Activated naive CD8-positive, alpha-beta T cell treated with anti-CD3 and anti-CD28 coated beads, Interleukin-2, amount 10 ng/mL, durations not matched to agents 7 days and 5 days (primary cell): ENCODE measurements around the gene TRIM67. TPM values are rescaled to one million over a fixed set of nuclear protein-coding genes. Genes with fewer than 3 reads are reported as not detected.
"Not testable (repeated sequence)": the region's sequence is repeated elsewhere in the genome, so short reads cannot be mapped to it uniquely, and the experiment has no call there.

Experiments
- ATAC-seq: fragments of 150-1000 bp; cut with Tn5 transposase; one replicate; pipeline ENCODE4 v1.10.0; 2021; ENCODE audit warnings: low read depth, moderate library complexity
- POLR2A ChIA-PET: fragments of 350-600 bp; sonication (Branson Sonifier 250); formaldehyde crosslinking; loops from one replicate; lab custom pipeline; 2021; ENCODE audit warnings: antibody characterized with exemption; lab: Charles Lee
- DNase-seq: peaks from one replicate; pipeline ENCODE4 v3.0.0; 2021
- H3K27ac Mint-ChIP-seq: one replicate; pipeline ENCODE4 v1.8.0; 2022; ENCODE audit warnings: mild to moderate bottlenecking, mixed read lengths
- H3K27me3 Mint-ChIP-seq: one replicate; pipeline ENCODE4 v1.8.0; 2022; ENCODE audit warnings: mild to moderate bottlenecking, moderate library complexity, mixed read lengths
- H3K36me3 Mint-ChIP-seq: one replicate; pipeline ENCODE4 v1.8.0; 2021; ENCODE audit warnings: mild to moderate bottlenecking, mixed read lengths
- H3K4me1 Mint-ChIP-seq: one replicate; pipeline ENCODE4 v1.8.0; 2021; ENCODE audit warnings: mixed read lengths
- H3K4me3 Mint-ChIP-seq: one replicate; pipeline ENCODE4 v1.8.0; 2022; ENCODE audit warnings: mild to moderate bottlenecking, moderate library complexity, mixed read lengths
- H3K9me3 Mint-ChIP-seq: one replicate; pipeline ENCODE4 v1.8.0; 2021; ENCODE audit warnings: mixed read lengths
- total RNA-seq, 2 experiments: library from RNA; stranded (reverse); gene quantifications; one replicate each; pipeline ENCODE4 v1.2.3, GENCODE V29; 2021

Gene TRIM67
- not detected for total RNA-seq

DNA sequence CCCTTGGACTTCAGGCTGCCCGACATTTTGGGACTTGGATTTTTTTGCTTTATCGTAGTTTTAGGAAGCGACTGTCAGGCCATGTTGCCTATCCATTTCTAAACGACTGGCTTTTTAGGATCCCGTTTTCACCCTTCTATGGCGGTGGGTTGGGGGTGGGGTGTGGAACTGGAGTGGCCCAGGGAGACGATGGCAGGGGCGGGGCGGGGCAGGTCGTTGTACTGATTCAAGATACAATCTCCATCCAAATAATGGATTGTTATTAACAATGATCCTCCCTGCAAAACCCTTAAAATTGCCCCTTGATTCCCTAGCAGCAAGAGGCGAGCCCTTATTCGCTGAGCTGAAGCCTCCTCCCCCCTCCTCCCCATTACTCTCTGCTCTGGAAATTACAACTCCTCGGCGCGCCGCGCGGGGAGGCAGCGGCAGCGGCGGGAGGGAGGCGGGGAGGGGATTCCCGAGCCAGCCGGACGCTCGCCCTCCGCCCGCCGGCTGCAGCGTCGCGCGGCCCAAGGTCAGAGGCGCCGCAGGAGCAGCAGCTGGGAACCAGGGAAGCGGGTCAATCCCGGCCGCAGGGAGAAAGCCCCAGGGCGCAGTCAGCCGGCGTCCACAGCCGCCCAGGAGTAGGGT lies at the start of gene TRIM67:
TRIM67 (plus strand) TSS at position 392 of the 630 bp plus-strand sequence. CDS start 912 bp downstream, outside the sequence.
- Mint-ChIP-seq H3K9me3 (no peaks in the 10 kb centered on the region), H3K4me3 (no peak within 1 kb of the TSS), H3K27ac (no peak within 1 kb of the TSS), H3K4me1 (peaks cover 4% of the 10 kb centered on the region), H3K27me3 (peaks cover 65% of the 10 kb centered on the region), H3K36me3 (no peaks in the 10 kb centered on the region)
- DNase-seq (no peak), ATAC-seq (no peak)
- POLR2A ChIA-PET, result no interaction called here

DNA sequence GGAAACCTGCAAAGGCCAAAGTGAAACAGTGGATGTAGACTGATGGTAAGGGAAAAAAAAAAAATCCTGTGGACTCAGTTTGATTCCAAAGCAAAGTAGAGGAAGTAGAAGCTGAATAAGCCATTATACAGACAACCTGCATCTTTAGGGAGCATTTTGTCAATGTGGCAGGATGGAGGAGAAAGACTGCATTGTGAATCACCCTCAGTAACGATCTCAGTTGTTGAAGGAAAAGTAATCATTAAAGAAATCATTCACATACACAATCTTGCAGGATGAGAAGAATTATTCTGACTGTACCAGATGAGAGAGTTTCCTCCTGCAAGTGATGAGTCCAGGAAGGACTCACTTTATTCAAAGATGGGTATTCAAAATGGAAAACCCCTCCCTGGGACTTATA lies 45.1 kb upstream of the TRIM67 start:
- ATAC-seq, result no peak
- H3K27ac Mint-ChIP-seq, result no peak overlapping the region
- no peak overlapping the region for H3K4me3 Mint-ChIP-seq
- no peaks in the 10 kb centered on the region for H3K36me3 Mint-ChIP-seq
- POLR2A ChIA-PET, result no interaction called here
- peaks cover 42% of the 10 kb centered on the region for H3K27me3 Mint-ChIP-seq
- no peaks in the 10 kb centered on the region for H3K4me1 Mint-ChIP-seq
- H3K9me3 Mint-ChIP-seq, result peaks cover 2% of the 10 kb centered on the region
- DNase-seq, result no peak

DNA sequence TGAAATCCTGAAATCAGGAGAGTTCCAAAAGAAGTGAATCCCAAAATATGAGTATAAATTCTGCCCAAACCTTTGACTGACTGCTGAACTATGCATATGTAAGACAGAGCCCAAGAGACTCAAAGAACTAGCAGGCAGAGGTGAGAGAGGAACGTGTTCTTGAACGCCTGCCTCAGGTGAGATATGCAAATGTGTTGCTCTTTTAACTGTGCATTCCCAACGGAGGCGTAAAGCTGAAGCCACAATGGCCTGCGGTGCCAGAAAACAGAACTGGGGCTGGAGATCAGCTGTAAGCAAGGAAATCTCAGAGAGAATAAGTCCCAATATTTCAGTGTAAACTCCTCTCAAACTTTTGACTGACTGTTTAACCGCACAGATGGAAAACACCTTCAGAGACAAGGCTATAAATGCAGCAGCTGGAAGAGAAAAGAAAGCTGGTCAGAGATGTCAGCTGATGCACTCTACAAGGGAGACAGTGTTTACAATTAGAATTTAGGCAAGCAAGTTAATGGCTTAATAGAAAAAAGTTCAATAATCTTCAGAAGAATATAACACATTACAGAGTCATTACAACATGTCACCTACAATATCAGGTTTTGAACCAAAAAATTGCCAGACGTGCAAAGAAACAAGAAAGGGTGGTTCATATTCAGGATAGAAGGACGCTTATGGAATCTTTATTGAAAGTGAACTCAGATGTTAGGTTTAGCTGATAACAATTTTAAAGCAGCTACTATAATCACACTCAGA lies 43.0 kb upstream of the TRIM67 start:
- DNase-seq, result no peak
- H3K9me3 Mint-ChIP-seq, result no peaks in the 10 kb centered on the region
- peaks cover 31% of the 10 kb centered on the region for H3K27me3 Mint-ChIP-seq
- H3K27ac Mint-ChIP-seq, result no peak overlapping the region
- POLR2A ChIA-PET, result no interaction called here
- no peak for ATAC-seq
- H3K36me3 Mint-ChIP-seq, result no peaks in the 10 kb centered on the region
- H3K4me1 Mint-ChIP-seq, result no peaks in the 10 kb centered on the region
- H3K4me3 Mint-ChIP-seq, result no peak overlapping the region

DNA sequence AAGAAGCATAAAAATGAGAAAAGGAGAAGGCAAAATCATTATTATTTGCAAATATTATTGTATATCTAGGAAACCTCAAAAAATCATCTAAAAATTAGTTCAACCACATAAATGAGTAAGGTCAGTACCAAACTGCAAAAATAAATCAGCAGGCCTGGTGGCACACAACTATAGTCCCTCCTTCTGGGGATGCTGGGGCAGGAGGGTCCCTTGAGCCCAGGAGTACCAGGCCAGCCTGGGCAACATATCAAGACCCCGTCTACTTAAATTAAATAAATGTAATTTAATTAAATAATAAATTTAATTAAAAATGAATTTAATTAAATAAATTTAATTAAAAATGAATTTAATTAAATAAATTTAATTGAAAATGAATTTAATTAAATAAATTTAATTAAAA lies 40.3 kb upstream of the TRIM67 start:
- H3K4me1 Mint-ChIP-seq, result no peaks in the 10 kb centered on the region
- H3K4me3 Mint-ChIP-seq, result no peak overlapping the region
- H3K27ac Mint-ChIP-seq, result no peak overlapping the region
- no peaks in the 10 kb centered on the region for H3K36me3 Mint-ChIP-seq
- peaks cover 29% of the 10 kb centered on the region for H3K27me3 Mint-ChIP-seq
- no peaks in the 10 kb centered on the region for H3K9me3 Mint-ChIP-seq
- POLR2A ChIA-PET, result no interaction called here
- ATAC-seq (no peak), DNase-seq (no peak)

GRCh38 chr1:231122143-231122542 lies 39.7 kb upstream of the TRIM67 start:
- peaks cover under 1% of the 10 kb centered on the region for H3K36me3 Mint-ChIP-seq
- peaks cover 2% of the 10 kb centered on the region for H3K9me3 Mint-ChIP-seq
- POLR2A ChIA-PET, result no interaction called here
- DNase-seq (no peak), ATAC-seq (no peak)
- no peak overlapping the region for H3K4me3 Mint-ChIP-seq
- H3K27me3 Mint-ChIP-seq, result peaks cover 26% of the 10 kb centered on the region
- H3K27ac Mint-ChIP-seq, result no peak overlapping the region
- H3K4me1 Mint-ChIP-seq, result no peaks in the 10 kb centered on the region

GRCh38 chr1:231124746-231125145 lies 37.1 kb upstream of the TRIM67 start:
- Mint-ChIP-seq H3K36me3 (peaks cover 1% of the 10 kb centered on the region), H3K9me3 (peaks cover 3% of the 10 kb centered on the region), H3K27me3 (peaks cover 13% of the 10 kb centered on the region), H3K27ac (no peak overlapping the region), H3K4me1 (no peaks in the 10 kb centered on the region), H3K4me3 (no peak overlapping the region)
- POLR2A ChIA-PET, result no interaction called here
- ATAC-seq, result no peak
- DNase-seq, result no peak

DNA sequence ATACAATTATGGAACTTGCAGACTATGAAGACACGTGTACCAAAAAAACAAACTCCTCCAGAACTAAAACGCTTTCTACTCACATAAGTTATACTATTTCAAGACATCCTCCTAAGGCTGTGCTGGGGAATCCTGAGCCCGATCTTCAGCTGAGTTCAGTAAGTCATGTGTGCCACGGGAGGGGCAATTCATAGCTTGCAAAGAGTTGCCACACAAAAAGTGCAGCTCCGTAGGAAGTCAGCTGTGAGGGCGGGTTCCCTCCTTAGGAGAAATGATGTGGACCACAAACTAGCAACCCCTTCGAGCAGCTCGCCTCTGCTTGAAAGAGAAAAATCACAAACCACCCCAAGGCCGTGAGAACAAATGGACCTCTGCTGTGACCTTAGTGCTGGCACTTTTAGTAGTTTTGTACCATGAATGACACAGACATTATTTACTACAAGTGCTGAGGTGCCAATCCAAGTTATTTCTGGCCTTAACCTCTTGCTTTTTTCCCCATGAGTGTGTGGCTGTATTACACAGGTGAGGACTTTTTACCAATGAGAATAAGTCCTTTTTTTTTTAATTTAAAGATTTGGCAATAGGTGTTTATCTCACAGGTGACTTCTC lies 35.8 kb upstream of the TRIM67 start:
- Mint-ChIP-seq H3K36me3 (peaks cover 1% of the 10 kb centered on the region), H3K27me3 (peaks cover 5% of the 10 kb centered on the region), H3K9me3 (peaks cover 3% of the 10 kb centered on the region), H3K27ac (no peak overlapping the region), H3K4me3 (no peak overlapping the region), H3K4me1 (no peaks in the 10 kb centered on the region)
- no peak for ATAC-seq
- DNase-seq, result no peak
- POLR2A ChIA-PET, result no interaction called here

GRCh38 chr1:231127106-231127505 lies 34.8 kb upstream of the TRIM67 start:
- not testable (repeated sequence) for H3K4me1 Mint-ChIP-seq, H3K9me3 Mint-ChIP-seq

GRCh38 chr1:231128471-231128870 lies 33.4 kb upstream of the TRIM67 start:
- H3K4me3 Mint-ChIP-seq, H3K4me1 Mint-ChIP-seq, DNase-seq, H3K9me3 Mint-ChIP-seq, H3K27me3 Mint-ChIP-seq, ATAC-seq, POLR2A ChIA-PET, H3K36me3 Mint-ChIP-seq, H3K27ac Mint-ChIP-seq: not testable (repeated sequence)

More at GRCh38 chr1:231127106-231127505, 34.8 kb upstream of the TRIM67 start:
- POLR2A ChIA-PET, H3K4me3 Mint-ChIP-seq, H3K36me3 Mint-ChIP-seq, H3K27ac Mint-ChIP-seq, ATAC-seq, DNase-seq, H3K27me3 Mint-ChIP-seq: not testable (repeated sequence)

GRCh38 chr1:231130544-231130943 lies 31.3 kb upstream of the TRIM67 start:
- Mint-ChIP-seq H3K27ac (no peak overlapping the region), H3K36me3 (peaks cover 1% of the 10 kb centered on the region), H3K9me3 (peaks cover 3% of the 10 kb centered on the region), H3K4me3 (no peak overlapping the region), H3K4me1 (no peaks in the 10 kb centered on the region), H3K27me3 (no peaks in the 10 kb centered on the region)
- POLR2A ChIA-PET, result no interaction called here
- ATAC-seq (no peak), DNase-seq (no peak)

- POLR2A ChIA-PET, result interaction anchor here (0.5 kb wide), 1 partner anchor 18 kb away, joined by 6 read pairs; no protein-coding TSS in a partner anchor
- H3K9me3 Mint-ChIP-seq, H3K36me3 Mint-ChIP-seq, H3K27me3 Mint-ChIP-seq, DNase-seq, H3K27ac Mint-ChIP-seq, H3K4me1 Mint-ChIP-seq, ATAC-seq, H3K4me3 Mint-ChIP-seq: not testable (repeated sequence)
Observed at GRCh38 chr1:231132591-231132990, 29.3 kb upstream of the TRIM67 start.

- DNase-seq (no peak), ATAC-seq (no peak)
- Mint-ChIP-seq H3K36me3 (no peaks in the 10 kb centered on the region), H3K27me3 (peaks cover 2% of the 10 kb centered on the region), H3K4me3 (no peak overlapping the region), H3K4me1 (peaks cover 4% of the 10 kb centered on the region), H3K27ac (no peak overlapping the region), H3K9me3 (no peaks in the 10 kb centered on the region)
- POLR2A ChIA-PET, result no interaction called here
Observed at GRCh38 chr1:231134624-231135023, 27.2 kb upstream of the TRIM67 start.

- Mint-ChIP-seq H3K4me3 (no peak overlapping the region), H3K36me3 (no peaks in the 10 kb centered on the region), H3K27ac (no peak overlapping the region), H3K4me1 (peaks cover 4% of the 10 kb centered on the region), H3K27me3 (peaks cover 15% of the 10 kb centered on the region), H3K9me3 (peaks cover 1% of the 10 kb centered on the region)
- ATAC-seq (no peak), DNase-seq (no peak)
- POLR2A ChIA-PET, result no interaction called here
Observed at GRCh38 chr1:231138236-231138635, 23.6 kb upstream of the TRIM67 start.
